NCI-H128 (cell line): ENCODE results near the gene LVRN.

Experiments used
- DNase-seq: peaks from one replicate; lab custom pipeline; 2025; ENCODE audit not compliant: unreplicated experiment; lab: John Stamatoyannopoulos, UW

Gene LVRN

DNA sequence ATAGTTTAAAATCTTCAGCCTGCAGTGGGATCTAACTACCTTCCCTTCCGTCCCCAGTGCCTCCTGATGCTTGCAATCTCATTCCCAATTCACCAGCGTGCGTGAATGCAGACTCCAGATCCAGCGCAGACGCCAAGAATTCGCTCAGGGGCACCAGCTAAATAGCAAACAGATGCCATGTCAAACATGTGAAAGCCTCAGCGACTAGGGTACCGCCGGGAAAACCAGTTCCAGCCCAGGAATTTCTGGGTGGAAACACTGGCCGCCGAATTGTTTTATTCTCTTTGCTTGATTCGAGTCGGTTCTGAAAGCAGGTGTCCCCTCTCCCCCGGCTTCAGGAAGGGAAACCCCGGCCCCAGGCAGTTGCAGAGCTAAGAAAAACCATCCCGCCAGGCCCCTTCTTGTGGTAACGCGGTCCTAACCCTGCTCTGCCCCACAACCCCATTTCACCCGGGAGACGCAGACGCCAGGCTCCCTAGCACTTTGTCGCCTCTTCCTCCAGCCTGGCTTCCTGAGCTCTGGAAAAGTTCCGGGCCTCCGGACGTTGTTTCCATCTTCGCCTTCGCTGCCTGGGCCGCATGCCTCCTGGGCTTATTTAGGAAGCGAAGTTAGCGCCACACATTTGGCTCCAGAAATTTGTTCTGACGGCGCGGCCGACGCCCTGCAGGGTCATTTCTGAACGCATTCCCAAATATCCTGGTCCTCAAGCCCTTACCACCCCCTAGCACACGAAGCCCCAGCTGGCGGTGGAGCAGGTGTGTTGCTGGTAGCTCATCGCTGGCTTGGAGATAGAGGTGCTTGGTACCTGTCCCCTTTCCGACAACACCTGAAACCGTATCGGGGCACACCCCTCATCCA lies 665 bp upstream of the LVRN start:
- DNase-seq, result no peak

DNA sequence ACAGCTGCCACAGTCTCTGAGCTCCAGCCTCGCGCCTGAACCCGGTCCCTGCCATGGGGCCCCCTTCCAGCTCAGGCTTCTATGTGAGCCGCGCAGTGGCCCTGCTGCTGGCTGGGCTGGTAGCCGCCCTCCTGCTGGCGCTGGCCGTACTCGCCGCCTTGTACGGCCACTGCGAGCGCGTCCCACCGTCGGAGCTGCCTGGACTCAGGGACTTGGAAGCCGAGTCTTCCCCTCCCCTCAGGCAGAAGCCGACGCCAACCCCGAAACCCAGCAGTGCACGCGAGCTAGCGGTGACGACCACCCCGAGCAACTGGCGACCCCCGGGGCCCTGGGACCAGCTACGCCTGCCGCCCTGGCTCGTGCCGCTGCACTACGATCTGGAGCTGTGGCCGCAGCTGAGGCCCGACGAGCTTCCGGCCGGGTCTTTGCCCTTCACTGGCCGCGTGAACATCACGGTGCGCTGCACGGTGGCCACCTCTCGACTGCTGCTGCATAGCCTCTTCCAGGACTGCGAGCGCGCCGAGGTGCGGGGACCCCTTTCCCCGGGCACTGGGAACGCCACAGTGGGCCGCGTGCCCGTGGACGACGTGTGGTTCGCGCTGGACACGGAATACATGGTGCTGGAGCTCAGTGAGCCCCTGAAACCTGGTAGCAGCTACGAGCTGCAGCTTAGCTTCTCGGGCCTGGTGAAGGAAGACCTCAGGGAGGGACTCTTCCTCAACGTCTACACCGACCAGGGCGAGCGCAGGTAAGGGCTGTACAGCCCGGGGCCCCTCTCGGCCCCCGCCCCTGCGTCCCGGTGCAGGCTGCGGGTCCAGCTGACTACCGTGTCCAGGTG lies 509 bp downstream of the LVRN start:
- DNase-seq, result no peak

DNA sequence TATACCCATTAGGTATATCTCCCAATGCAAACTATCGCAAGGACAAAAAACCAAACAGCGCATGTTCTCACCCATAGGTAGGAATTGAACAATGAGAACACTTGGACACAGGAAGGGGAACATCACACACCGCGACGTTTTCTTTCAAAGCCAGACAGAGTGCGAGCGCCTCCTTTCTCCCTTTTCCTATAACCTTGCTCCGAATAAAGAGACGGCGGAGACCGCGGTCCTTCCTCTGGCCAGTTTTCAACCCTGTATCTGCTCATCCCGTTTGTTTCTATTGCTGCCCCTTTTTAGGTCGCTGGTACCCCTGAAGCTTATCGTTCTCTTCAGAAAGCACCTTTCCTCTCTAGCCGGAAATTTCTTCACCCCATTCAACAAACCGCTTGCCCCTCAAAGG lies 1.3 kb downstream of the LVRN start:
- no peak for DNase-seq

DNA sequence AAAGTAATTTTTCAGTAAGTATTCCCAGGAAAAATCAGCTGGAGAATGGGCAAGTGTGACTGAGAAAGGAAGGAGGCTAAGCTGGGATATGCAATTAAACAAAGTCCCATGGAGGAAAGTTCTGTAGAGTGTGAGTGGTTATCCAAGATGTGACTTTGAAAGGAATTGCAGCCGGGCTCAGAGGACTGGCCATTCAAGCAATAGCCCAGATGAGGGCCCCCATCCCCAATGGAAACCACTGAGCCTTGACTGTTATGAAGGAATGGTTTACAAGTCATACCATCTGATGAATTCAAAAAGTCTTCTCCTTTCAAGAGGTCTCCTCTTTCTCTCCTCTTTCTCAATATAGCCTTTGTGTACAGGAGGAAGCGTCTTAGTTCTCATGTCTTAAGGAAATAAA lies 6.5 kb downstream of the LVRN start:
- DNase-seq, result no peak

DNA sequence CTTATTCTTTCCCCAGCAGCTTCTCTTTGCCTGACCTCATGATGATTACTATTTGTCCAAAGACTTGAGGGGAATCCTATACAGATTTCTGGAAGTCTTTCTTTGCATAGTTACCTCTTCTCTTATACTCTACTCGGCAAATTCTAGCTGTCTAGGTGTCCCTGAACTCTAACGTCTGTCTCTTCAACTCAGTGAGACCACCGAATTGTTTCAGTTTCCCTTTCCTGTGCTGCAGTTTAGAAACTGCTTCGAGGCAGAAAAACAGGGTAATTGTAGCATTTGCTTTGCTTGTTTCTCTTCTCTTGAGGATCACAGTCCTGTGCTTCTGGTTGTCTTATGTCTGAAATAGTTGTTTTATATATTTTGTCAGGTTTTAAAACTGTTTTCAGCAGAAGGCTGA lies 14.8 kb downstream of the LVRN start:
- DNase-seq, result no peak

DNA sequence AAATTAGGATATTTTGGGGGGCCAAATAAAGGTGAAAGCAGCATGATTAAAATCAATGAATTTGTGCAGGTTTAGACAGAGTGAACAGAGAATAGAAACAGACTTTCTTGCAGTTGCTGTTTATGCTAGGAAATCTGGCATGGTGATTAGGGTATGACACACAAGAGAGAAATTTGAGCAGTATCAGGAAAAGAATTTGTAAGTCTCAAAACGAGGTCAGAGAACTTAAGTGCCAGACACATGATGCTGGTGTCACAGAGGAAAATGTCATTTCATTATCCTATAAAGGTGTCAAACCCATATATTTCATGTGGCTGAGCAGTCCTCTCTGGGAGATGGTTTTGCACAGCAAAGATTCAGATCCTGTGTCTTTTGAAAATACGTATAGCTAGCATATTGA lies 15.7 kb downstream of the LVRN start:
- no peak for DNase-seq

DNA sequence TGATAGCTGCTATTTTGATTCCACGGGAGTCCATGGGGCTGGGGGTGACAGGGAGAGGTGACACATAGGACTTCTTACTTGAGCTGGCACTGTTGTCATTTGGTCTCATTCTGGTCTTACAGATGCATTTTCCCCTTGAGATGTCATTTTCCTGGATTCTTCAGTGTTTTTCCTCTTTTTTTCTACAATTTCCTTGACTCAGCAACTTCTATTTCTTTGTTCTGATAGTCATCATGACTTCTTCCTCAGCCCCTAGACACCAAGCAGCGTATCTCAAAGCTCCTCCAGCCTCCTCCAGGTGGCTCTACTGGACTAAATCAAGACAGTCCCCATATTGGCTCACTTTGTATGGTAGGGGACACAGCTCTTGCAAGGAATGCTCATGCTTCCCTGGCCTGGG lies 16.5 kb downstream of the LVRN start:
- no peak for DNase-seq

DNA sequence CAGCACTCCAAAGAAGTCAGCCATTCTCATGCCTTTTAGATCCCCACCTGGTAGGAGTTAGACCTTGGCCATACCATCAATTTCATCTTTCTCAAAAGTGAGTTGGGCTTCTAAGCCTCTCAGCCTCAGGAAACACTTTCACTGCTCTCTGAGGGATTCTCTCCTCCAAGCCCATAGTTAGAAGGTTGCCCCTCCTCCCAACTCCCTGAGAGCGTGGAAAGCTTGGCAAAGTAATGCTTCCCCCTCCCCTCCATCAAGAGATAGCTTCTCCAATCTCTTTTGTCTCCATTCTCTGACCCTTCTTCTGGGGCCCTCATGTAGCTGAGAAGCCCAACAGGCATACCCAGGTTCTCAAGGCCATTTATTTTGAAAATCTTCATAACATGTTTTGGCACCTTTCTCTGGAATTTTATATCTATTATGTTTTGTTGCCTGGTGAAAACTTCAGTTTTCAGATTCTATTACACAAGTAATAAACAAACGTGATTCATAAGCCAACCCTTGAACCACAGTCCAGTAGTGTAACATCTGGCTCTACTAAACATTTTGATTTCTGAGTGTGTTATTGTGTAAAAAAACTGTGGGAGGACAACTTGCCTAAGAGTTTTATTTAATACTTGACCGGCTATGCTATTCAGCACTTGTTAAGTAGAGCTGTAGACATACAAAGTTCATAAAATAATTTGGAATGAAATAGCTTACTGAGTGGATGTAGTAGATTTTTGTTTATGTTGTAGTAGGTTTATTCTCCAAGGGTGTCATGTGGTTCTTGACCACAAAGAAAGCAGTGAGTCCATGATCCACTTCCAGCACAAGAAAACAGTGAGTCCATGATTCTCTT lies 17.1 kb downstream of the LVRN start:
- DNase-seq, result no peak

DNA sequence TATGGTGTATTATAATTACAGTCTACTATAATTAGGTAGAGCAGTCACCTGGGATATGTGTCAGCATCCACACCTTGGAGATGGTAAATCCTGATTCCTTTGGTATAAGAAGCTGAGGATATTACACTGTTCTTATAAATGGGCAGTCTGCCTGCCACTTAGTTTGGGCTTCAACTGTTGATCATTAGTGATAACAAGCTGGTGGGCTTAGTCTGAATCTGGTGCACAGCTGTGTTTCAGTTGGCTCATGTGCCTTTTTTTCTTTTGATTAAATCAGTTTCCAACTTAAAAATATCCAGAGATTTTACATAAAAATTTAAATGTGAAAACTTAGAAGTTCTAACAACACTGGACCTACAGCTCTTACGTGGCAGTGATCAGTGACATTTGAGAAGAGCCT lies 21.2 kb downstream of the LVRN start:
- DNase-seq, result no peak

DNA sequence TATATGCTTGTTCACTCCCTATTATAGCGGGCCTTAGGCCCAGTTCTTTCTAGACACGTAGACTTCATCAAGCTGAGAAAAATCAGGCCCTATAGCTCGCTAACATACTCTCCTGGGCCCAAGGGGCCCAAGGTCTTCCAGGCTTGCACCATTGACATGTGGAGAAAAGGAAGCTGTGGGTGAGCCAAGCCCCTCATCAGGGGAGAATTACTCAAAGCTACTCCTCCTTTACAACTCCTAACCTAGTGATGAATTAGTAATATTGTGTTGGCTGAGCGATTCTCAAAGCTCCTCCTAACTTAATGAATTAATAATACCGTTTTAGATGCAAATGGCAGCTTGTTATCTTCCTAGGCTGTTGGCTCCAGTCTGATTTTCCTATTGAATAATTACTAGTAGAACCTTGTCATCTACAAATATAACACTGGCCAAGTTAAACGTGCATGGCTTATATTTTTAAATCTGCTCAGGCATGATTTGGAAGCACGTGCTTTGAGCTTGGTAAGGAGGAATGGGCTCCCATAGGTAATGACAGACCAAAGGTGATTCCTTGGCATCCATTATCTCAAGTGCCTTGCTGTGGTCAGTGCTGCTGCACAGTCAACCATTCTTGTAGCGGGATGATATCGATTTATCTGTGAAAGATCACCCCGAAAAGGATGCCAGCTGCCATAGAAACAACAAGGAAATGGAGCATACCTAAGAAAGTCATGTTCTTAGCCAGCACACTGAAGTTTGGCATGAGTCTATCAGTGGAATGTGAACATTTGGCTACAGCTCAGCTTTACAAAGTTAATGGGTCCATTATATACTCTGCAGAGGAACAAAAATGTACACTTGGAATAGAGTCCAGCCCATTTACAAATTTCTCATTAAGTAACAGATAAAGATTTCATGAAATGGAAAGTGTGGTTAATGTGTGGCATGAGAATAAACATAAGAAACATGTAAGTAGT lies 23.8 kb downstream of the LVRN start:
- no peak for DNase-seq

DNA sequence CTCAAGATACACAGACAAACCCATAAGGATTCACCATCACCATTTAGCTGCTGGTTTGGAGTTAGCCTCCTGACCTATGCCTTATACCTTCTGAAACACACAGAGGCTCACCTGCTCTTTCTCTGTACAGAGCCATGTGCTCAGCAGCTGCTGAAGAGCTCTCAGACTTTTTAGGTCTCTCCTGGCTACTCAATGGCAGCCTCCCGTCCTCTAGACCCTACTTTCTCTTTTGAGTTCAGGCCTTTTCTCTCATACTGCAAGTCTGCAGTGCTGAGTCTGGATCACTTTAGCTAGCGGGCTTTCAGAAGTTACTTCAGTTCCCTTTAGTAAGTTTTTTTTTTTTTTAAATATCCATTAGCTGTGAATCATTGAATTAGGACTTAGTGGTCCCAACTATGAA lies 25.7 kb downstream of the LVRN start:
- no peak for DNase-seq

DNA sequence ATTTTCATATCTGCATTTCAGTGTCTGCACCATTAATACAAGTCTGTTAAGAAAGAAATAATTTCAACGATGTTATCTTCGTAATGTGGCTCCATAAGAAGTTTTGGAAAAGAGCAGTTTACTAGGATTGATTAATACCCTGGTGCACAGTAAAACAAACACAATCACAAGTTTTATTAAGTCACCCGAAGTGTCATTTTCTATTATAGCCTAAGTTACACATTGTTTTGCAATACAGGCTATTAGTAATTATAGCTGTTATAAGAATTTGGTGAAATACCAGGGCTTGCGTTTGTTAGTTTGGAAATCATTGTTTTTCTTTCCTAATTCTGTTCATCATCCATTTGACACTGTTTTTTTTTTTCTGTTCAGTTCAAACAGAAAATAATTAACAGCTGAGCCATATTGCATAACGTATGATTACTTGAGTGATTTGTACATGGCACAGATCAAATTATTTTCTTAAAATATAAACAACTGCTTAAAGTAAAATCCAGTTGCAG lies 30.6 kb downstream of the LVRN start:
- no peak for DNase-seq

DNA sequence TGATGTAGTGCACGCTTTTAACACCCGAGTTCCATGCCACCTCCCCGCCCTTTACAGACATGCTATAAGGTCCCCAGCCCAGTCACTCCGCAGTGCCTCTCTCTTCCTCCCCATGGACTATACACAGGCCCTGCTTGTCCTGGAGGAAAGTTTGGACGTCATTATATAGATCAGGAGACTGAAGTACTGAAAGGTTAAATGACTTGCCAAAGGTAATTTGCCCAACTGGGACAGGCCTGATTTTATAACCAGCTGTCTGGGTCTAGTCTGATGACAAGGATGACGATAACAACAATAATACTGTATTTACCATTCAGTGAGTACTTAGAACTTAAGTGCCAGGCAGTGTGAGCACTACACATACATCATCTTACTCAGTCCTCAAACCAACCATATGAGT lies 33.1 kb downstream of the LVRN start:
- DNase-seq, result no peak

DNA sequence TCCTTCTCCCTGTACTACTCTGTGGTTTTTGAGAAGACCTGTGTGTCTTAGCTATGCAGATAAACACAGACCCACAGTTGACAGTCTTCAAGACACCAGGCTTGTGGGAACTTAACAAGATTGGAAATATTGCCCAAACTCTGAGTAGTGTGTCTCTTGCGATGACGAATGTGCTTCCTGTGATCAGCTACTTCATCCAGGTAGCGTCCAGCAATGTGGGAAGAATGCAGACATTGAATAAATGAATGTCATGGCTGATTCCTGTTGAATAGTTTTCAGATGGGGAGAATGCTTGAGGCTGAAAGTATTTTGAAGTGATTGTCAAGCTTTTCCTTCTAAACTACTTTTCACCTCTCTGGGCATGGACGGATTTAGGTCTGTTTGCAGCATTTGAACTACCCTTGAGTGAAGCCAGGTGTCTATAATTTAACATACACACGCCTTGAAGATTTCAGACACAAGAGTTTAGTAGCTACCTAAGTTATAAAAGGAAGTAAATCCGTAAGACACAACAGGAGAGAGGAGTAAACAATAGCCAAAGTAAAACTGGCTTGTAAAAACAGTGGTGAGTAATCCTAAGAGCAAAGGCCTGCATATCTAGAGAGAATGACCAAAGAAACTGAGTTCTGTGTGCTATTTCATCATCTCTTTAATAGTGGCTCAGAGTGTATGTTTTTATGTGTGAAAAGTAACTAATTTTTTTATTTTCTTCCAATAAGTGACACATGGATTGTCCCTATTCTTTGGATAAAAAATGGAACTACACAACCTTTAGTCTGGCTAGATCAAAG lies 40.0 kb downstream of the LVRN start:
- DNase-seq, result no peak

DNA sequence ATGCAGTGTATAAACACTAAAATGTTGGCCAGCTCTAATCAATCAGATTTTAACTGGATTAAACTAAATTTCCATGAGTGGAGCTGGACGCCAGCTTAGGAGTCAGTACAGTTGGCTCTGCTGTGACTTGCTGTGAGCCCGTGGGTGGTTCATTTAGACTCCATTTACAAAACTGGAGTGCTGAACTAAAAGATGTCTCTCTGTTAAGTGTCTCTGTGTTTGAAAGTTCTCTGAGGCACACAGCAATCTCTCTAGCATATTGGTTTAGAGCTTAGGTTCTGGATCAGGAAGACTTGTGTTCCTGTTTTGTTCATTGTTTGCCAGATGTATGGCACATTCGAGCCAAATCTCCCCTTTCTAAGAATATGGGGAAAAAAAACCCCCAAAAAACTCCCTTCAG lies 42.0 kb downstream of the LVRN start:
- no peak for DNase-seq

DNA sequence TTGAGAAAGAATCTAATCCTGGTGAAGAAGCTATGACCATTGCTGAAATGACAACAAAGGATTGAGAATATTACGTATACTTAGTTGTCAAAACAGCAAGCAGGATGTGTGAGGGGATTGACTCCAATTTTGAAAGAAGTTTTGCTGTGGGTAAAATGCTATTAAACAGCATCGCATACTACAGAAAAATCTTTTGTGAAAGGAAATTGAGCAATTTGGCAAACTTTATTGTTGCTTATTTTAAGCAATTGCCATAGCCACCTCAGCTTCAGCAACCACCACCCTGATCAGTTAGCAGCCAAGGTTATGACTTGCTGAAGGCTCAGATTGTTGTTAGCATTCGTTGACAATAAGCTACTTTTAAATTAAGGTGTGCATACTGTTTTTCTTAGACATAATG lies 47.5 kb downstream of the LVRN start:
- DNase-seq, result no peak

DNA sequence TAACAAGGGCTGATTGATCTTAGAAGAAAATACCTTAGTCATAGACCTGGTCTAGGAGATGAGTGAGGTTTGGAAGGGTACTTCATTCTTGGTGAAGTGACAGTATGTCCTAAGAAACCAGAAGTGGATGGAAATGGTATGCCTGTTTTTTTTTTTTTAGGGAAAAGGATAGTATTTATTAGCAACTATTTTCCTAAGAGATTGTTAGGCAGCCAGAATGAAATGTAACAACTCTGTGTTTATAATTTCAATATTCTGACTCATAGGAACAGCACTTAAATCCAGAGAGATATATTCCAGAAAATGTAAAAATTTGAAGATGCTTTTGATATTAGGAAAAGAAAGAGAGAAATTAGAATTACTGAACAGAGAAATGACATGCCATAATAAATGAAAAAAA lies 48.8 kb downstream of the LVRN start:
- DNase-seq, result no peak

DNA sequence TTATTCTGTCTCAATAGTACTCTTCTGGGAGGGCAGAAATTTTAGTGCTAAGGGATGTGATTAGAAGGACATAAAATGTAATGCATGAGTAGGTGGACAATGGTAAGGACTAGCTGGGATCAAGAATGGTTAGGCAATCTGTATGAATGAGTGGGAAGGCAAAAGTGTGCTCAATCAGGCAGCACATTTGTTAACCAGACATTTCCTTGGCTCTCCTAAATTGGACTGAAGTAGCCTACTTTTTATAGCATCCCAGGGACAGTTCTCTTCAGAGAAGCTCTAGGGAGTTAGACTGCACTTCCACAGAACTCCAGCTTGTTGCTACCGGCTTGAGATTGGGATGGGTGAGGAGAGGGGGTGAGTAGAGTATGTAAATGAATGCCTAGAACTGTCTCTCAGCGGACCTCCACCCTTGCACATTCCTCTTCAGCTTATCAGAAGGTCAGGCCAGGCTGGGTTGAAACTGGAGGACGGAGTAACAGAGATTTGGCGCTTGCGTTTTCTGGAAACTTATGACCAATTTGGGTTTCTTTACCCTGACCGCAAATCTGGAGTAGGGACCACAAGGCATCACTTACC lies 51.0 kb downstream of the LVRN start:
- no peak for DNase-seq

DNA sequence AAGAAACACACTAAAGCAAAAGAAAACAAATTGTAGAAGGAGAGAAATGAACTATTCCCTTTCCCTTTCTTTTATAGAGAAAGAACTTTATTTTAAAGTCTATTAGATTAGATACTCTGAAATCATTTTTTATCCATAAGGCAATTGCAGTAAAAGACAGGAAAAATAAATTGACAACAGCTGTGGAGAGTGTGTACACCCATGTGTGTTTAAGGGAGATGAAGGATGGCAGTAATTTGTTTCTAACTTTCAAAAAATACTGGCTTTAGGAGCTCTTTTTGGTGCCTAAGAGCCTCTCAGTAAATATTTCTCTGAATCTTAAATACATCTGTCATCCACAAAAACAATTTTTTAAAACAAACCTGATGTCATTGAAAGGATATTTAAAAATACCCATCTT lies 51.7 kb downstream of the LVRN start:
- no peak for DNase-seq
